Measurements from ENCODE around the gene SIVA1. TPM values are rescaled to one million over a fixed set of nuclear protein-coding genes. Genes with fewer than 3 reads are reported as not detected.

SIVA1 gene
- total and polyA plus RNA-seq, 7 donors = 55.8 to 233 (median 105) TPM

DNA sequence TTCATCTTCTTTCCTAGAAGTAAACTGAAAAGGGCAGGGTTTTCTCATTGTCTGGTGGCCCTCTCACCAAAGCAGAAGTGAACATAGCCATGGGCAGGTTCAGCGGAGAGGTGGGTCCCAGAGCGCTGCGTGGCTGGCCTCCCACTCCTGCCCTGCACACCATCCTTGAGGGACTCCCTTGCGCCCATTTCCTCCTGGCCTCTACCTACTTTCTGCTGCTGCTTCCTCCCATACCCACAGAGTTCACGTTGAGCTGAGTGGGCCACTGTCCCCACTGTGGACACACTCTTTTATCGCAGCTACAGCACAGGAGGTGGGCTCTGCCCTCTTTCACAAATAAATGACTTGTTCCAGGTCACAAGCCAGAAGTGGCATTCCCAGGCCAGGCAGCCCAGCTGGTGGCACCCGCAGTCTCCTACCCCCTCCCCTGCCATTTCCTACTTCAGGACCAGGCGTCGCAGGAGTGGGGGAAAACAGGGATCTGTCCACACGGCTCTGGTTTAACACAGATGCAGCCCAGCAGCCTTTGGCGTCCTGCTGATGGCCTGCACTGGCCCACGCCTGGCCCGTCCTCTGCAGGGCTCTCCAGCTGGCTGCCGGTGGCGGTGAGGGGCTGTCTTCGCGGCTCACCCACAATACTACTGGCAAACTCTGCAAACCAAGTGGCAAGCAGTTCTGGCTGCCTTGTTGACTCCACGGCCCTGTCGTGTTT lies 4.9 kb downstream of the SIVA1 start:
- peaks cover 49% of the 10 kb centered on the region for H3K4me1 ChIP-seq
- 81 to 85% (median 83%) methylated on average over 19 of the region's 19 CpGs for WGBS, 3 donors
- TF ChIP-seq, protein P1, sequence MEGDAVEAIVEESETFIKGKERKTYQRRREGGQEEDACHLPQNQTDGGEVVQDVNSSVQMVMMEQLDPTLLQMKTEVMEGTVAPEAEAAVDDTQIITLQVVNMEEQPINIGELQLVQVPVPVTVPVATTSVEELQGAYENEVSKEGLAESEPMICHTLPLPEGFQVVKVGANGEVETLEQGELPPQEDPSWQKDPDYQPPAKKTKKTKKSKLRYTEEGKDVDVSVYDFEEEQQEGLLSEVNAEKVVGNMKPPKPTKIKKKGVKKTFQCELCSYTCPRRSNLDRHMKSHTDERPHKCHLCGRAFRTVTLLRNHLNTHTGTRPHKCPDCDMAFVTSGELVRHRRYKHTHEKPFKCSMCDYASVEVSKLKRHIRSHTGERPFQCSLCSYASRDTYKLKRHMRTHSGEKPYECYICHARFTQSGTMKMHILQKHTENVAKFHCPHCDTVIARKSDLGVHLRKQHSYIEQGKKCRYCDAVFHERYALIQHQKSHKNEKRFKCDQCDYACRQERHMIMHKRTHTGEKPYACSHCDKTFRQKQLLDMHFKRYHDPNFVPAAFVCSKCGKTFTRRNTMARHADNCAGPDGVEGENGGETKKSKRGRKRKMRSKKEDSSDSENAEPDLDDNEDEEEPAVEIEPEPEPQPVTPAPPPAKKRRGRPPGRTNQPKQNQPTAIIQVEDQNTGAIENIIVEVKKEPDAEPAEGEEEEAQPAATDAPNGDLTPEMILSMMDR (IDR thresholded peaks at IDR 0.05) = no peak
- H3K4me3 ChIP-seq = no peak overlapping the region
- no peaks in the 10 kb centered on the region for H3K9me3 ChIP-seq
- H3K27me3 ChIP-seq (ENCODE audit: insufficient read depth in 3 of 3, low read length in 2 of 3) = no peaks in the 10 kb centered on the region
- DNase-seq (no peak), ATAC-seq (no peak)
- no peak overlapping the region for H3K27ac ChIP-seq
- intact Hi-C loops (cut with DNase I) = loop anchor here in 1 of 2 donors (5.0 kb wide), 1 partner anchor 39 kb away; the partner anchor contains the start of gene AKT1
- H3K36me3 ChIP-seq (ENCODE audit: insufficient read depth in 1 of 2, low read depth in 1 of 2) = peaks cover 0 to 45% of the 10 kb centered on the region in 2 donors

- 81 to 83% (median 83%) methylated on average over 30 of the region's 30 CpGs for WGBS, 3 donors
- no peak for DNase-seq
- H3K36me3 ChIP-seq (ENCODE audit: insufficient read depth in 1 of 2, low read depth in 1 of 2) = peaks cover 0 to 45% of the 10 kb centered on the region in 2 donors
- no peak for ATAC-seq
- intact Hi-C loops (cut with DNase I) = loop anchor here in 1 of 2 donors (5.0 kb wide), 1 partner anchor 38 kb away; the partner anchor contains the start of gene AKT1
- no peak overlapping the region for H3K4me3 ChIP-seq
- H3K27me3 ChIP-seq (ENCODE audit: insufficient read depth in 3 of 3, low read length in 2 of 3) = no peaks in the 10 kb centered on the region
- H3K27ac ChIP-seq = no peak overlapping the region
- H3K9me3 ChIP-seq = no peaks in the 10 kb centered on the region
- TF ChIP-seq, protein P1 (IDR thresholded peaks at IDR 0.05) = no peak
- H3K4me1 ChIP-seq = peaks cover 41% of the 10 kb centered on the region
Observed at GRCh38 chr14:104758981-104759969, 6.3 kb downstream of the SIVA1 start.

DNA sequence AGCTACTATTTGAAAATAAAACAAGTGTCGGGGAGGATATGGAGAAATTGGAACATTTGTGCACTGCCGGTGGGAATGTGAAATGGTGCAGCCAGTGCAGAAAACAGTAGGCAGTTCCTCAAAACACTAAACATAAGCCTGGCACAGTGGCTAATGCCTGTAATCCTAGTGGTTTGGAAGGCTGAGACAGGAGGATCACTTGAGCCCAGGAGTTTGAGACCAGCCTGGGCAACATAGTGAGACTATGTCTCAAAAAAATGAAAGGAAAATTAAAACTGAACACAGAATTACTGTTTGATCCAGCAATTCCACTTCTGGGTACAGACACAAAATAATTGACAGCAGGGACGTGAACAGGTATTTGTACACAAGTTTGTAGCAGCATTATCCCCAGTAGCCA lies 12.6 kb downstream of the SIVA1 start:
- TF ChIP-seq, protein P1 (IDR thresholded peaks at IDR 0.05) = no peak
- no peaks in the 10 kb centered on the region for H3K27me3 ChIP-seq (ENCODE audit: insufficient read depth in 3 of 3, low read length in 2 of 3)
- H3K4me1 ChIP-seq = peaks cover 17% of the 10 kb centered on the region
- ATAC-seq (no peak), DNase-seq (no peak)
- WGBS, 3 donors = 86 to 91% (median 89%) methylated on average over 3 of the region's 3 CpGs
- H3K4me3 ChIP-seq = no peak overlapping the region
- intact Hi-C loops (cut with DNase I) = loop anchor here in 1 of 2 donors (1.0 to 5.0 kb wide), 2 partner anchors 25 to 282 kb away; no protein-coding TSS in a partner anchor
- H3K36me3 ChIP-seq (ENCODE audit: insufficient read depth in 1 of 2, low read depth in 1 of 2) = peaks cover 0 to 14% of the 10 kb centered on the region in 2 donors
- H3K9me3 ChIP-seq = no peaks in the 10 kb centered on the region
- no peak overlapping the region for H3K27ac ChIP-seq

DNA sequence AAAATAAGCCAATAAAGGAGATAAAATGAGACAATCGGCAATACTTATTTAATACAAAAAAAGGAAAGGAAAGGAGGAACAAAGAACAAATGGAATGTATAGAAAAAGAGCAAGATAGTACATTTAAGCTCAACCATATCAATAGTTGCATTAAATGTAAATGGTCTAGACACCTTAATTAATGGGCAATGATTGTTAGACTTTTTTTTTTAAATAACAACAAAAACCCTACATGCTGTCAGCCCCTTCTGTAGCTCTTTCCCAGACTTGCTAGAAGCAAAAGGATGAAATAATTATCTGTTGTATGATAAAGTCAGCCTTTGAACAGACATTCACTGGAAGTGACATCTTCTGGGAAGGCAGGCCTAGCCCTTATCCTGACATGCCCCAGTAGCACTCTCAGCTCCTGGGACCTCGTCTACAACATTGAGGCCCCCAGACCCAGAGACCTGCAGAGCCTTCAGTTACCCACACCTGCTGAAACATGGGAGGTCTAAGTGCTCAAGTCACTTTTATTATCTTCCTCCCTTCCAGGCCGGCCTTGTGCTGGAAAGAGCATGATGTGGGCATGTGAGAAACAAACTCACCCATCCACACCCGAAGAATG lies 13.4 kb downstream of the SIVA1 start:
- H3K27ac ChIP-seq = no peak overlapping the region
- intact Hi-C loops (cut with DNase I) = loop anchor here in 1 of 2 donors (5.0 kb wide), 1 partner anchor 281 kb away; no protein-coding TSS in a partner anchor
- peaks cover 0 to 21% of the 10 kb centered on the region in 2 donors for H3K36me3 ChIP-seq (ENCODE audit: insufficient read depth in 1 of 2, low read depth in 1 of 2)
- TF ChIP-seq, protein P1 (IDR thresholded peaks at IDR 0.05) = no peak
- DNase-seq = no peak
- no peaks in the 10 kb centered on the region for H3K9me3 ChIP-seq
- no peaks in the 10 kb centered on the region for H3K27me3 ChIP-seq (ENCODE audit: insufficient read depth in 3 of 3, low read length in 2 of 3)
- ATAC-seq = no peak
- H3K4me3 ChIP-seq = no peak overlapping the region
- H3K4me1 ChIP-seq = peaks cover 12% of the 10 kb centered on the region
- 94 to 96% (median 94%) methylated on average over 4 of the region's 4 CpGs for WGBS, 3 donors
